ENCODE results near the gene MROH2A. TPM values are rescaled to one million over a fixed set of nuclear protein-coding genes. Genes with fewer than 3 reads are reported as not detected.

MROH2A gene
- total and polyA plus RNA-seq, 2 experiments from 2014 or later, result 0.12 TPM; not detected in 1

DNA sequence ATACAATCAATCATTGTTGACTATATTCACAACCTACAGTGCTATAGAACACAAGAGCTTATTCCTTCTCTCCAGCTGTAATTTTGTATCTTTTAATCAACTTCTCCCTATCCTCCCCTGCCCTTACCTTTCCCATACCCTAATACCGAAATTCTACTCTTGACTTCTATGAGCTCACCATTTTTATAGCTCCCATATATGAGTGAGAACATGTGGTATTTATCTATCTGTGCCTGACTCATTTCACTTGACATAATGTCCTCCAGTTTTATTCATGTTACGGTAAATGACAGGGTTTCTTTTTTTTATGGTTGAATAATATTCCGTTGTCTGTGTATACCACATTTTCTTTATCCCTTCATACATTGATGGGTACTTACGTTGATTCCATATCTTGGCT lies 2.6 kb downstream of the MROH2A start:
- H3K9me3 ChIP-seq (ENCODE audit: low read depth), result no peaks in the 10 kb centered on the region
- no peak for DNase-seq (ENCODE audit: low read depth in 1 of 2, low spot score in 1 of 2)
- no peaks in the 10 kb centered on the region for H3K36me3 ChIP-seq
- no peak overlapping the region for H3K4me3 ChIP-seq
- no peaks in the 10 kb centered on the region for H3K4me1 ChIP-seq (ENCODE audit: low read depth)
- H3K27ac ChIP-seq, result no peak overlapping the region
- TF ChIP-seq, protein P1, sequence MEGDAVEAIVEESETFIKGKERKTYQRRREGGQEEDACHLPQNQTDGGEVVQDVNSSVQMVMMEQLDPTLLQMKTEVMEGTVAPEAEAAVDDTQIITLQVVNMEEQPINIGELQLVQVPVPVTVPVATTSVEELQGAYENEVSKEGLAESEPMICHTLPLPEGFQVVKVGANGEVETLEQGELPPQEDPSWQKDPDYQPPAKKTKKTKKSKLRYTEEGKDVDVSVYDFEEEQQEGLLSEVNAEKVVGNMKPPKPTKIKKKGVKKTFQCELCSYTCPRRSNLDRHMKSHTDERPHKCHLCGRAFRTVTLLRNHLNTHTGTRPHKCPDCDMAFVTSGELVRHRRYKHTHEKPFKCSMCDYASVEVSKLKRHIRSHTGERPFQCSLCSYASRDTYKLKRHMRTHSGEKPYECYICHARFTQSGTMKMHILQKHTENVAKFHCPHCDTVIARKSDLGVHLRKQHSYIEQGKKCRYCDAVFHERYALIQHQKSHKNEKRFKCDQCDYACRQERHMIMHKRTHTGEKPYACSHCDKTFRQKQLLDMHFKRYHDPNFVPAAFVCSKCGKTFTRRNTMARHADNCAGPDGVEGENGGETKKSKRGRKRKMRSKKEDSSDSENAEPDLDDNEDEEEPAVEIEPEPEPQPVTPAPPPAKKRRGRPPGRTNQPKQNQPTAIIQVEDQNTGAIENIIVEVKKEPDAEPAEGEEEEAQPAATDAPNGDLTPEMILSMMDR (IDR thresholded peaks at IDR 0.05; ENCODE audit: low read depth, low read length), result no peak
- no peaks in the 10 kb centered on the region for H3K27me3 ChIP-seq

- no peaks in the 10 kb centered on the region for H3K36me3 ChIP-seq
- no peaks in the 10 kb centered on the region for H3K27me3 ChIP-seq
- H3K4me1 ChIP-seq (ENCODE audit: low read depth), result no peaks in the 10 kb centered on the region
- H3K9me3 ChIP-seq (ENCODE audit: low read depth), result no peaks in the 10 kb centered on the region
- no peak overlapping the region for H3K4me3 ChIP-seq
- H3K27ac ChIP-seq, result no peak overlapping the region
- TF ChIP-seq, protein P1 (IDR thresholded peaks at IDR 0.05; ENCODE audit: low read depth, low read length), result no peak
- DNase-seq (ENCODE audit: low read depth in 1 of 2, low spot score in 1 of 2), result no peak
Observed at GRCh38 chr2:233789554-233789953, 11.4 kb downstream of the MROH2A start.

- H3K36me3 ChIP-seq, result no peaks in the 10 kb centered on the region
- no peak overlapping the region for H3K27ac ChIP-seq
- no peaks in the 10 kb centered on the region for H3K27me3 ChIP-seq
- H3K9me3 ChIP-seq (ENCODE audit: low read depth), result no peaks in the 10 kb centered on the region
- no peak overlapping the region for H3K4me3 ChIP-seq
- TF ChIP-seq, protein P1 (IDR thresholded peaks at IDR 0.05; ENCODE audit: low read depth, low read length), result no peak
- no peaks in the 10 kb centered on the region for H3K4me1 ChIP-seq (ENCODE audit: low read depth)
- no peak for DNase-seq (ENCODE audit: low read depth in 1 of 2, low spot score in 1 of 2)
Observed at GRCh38 chr2:233791151-233791882, 13.2 kb downstream of the MROH2A start.

DNA sequence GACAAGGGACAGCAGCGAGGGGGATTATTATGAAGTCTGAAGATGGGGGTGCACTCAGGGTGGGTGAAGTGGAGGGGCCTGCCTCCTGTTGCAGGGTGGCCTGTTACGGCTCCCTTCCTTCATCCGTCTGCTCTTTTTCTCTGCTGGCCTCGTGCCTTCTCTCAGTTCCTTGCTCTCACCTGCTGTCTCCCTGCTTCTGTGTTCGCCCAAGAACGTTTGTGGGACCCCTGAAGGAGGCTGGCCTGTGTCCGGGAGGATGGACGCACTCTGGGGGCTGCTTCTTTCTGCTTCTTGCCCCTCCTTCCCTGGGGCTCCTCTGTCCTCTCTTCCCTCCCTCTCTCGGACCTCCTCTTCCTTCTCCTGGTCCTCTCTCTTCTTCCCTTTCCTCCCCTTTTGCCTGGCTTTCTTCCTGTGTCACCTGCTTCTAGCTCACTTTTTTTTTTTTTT lies 13.8 kb downstream of the MROH2A start:
- H3K36me3 ChIP-seq, result no peaks in the 10 kb centered on the region
- no peaks in the 10 kb centered on the region for H3K27me3 ChIP-seq
- no peak overlapping the region for H3K4me3 ChIP-seq
- no peaks in the 10 kb centered on the region for H3K9me3 ChIP-seq (ENCODE audit: low read depth)
- H3K4me1 ChIP-seq (ENCODE audit: low read depth), result no peaks in the 10 kb centered on the region
- no peak for DNase-seq (ENCODE audit: low read depth in 1 of 2, low spot score in 1 of 2)
- no peak overlapping the region for H3K27ac ChIP-seq
- TF ChIP-seq, protein P1 (IDR thresholded peaks at IDR 0.05; ENCODE audit: low read depth, low read length), result no peak

DNA sequence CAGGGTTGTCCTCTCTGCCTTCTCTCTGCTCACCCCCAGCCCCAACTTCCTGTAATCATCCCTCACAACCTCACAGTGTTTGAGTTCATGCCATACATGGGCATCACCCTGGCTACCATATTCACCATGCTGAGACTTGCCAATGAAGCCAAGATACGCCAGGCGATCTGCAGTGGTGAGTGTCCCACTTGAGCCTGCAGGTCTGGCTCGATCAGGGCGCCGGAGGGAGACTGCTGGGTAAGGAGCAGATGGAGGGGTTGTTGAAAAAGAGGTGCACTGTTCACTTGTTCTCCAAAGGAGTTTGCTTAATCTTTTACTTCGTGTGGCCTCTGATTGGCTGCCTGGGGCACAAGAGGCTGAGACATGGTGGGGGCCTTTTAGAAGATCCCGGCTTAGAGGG lies 14.6 kb downstream of the MROH2A start:
- Histone ChIP-seq H3K4me3 (no peak overlapping the region), H3K27ac (no peak overlapping the region), H3K4me1 (ENCODE audit: low read depth) (no peaks in the 10 kb centered on the region), H3K9me3 (ENCODE audit: low read depth) (no peaks in the 10 kb centered on the region), H3K36me3 (no peaks in the 10 kb centered on the region), H3K27me3 (no peaks in the 10 kb centered on the region)
- DNase-seq (ENCODE audit: low read depth in 1 of 2, low spot score in 1 of 2), result no peak
- TF ChIP-seq, protein P1 (IDR thresholded peaks at IDR 0.05; ENCODE audit: low read depth, low read length), result no peak

All from cardiac muscle cell (in vitro differentiated cells and primary cell).